GM18907 (cell line): ENCODE measurements around the gene CACTIN.
"Not testable (repeated sequence)": the region's sequence is repeated elsewhere in the genome, so short reads cannot be mapped to it uniquely, and the experiment has no call there.

ENCODE experiments used
- ATAC-seq: cut with Tn5 transposase; IDR thresholded peaks from one replicate; pipeline ENCODE4 v1.9.1; 2021; ENCODE audit warnings: mild to moderate bottlenecking, moderate library complexity; ENCODE audit not compliant: unreplicated experiment

The CACTIN gene

DNA sequence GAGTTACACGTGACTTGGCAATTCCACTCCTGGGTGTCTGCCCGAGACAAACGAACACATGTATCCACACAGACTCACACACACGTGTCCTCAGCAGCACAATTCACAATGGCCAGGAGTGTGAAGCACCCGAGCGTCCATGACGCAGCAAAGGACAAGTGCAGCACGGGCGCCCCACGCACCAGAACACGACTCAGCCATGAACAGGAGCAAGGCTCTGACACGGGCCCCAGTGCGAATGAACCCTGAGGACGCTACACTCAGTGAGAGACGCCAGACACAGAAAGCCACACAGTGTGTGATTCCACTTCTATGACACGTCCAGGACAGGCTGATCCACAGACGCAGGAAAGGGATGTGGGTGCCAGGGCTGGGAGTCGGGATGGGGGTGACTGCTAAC lies 37.2 kb upstream of the CACTIN start:
- ATAC-seq: no peak

DNA sequence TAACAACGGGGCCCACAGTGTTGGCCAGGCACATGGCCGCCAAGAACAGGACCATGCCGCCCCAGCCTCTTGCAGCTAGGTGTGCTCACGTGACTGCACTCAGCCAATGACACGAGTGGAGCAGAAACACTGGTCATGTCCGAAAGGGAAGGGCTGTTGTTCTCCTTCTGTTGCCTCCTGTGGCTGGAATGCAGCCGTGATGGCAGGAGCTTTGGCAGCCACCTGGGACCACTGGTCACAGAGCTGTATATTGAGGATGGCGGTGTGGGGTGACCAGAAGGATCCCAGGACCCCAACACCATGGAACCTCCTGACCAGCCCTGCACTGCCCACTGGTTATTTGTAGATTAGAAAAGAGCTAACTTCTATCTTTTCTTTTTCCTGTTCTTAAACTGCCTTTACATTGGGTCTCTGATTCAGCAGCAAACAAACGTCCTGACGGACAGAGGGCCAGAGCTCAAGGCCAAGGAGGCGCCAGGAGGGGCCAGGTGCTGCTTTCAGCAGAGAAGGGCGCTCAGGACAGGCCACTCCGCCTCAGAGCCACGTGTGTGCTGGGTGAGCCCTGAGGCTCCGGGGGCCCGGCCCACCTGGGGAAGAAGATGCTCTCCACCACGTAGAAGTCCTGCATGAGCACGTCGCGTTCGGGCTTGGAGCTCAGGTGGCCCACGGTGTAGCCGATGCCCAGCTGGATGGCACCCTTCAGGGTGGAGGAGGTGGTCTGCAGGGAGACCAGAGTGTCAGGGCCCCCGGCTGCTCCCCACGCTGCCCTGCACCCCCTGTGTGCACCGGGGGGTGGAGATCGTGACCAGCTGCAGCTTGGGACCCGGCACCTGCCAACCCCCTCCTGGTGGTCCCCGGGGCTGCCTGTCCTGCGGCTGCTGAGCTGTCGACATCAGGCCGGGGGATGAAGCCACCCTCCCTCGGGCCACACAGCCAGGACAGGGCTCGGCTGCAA lies 35.0 kb upstream of the CACTIN start:
- ATAC-seq: no peak

DNA sequence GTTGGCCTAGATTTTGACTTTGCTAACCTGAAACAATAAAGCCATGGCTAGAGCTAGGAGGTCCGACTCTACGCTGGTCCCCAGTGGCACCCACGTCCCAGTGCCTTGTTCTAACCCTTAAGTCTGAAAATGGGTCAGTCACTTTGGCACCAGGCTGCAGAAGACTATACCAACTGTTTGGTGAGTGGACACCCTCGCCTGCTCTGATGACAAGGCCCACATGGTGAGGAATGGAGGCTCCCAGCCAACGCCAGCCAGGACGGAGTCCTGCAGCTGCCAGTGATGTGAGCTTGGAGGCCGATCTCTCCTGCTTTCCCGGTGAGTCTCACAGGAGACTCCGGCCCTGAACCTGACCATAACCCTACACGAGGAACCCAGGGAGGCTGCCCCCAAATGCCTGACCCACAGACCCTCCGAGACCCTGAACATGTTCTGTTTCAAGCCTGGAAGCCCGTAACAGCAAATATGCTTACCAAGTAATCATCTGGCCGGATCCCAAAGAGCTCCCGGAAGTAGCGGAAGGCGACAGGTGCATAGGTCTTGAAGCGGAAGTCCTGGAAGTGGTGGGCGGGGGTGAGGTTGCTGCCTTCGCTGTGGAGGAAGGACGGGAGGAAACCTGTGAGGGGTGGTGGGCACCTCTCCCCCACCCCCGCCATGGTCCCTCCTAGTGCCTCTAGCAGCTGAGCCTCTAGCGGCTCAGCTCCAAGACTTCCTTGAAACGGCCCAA lies 34.1 kb upstream of the CACTIN start:
- ATAC-seq: no peak

DNA sequence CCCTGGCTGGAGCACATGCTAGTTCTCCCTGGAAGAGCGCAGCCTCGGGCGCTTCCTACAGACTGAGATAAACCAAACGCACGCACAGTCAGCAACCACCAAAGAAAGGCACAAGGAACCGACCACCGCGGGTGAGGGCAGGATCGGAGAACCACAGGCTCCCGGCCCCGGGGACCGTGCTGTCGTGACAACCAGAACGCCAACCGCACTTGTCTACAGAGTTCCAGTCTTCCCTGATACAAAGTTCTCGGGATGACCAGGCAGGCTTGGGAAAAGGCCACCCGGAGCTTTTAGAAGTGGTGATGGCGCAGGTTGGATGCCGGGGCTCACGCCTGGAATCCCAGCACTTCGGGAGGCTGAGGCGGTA lies 33.1 kb upstream of the CACTIN start:
- ATAC-seq: no peak

DNA sequence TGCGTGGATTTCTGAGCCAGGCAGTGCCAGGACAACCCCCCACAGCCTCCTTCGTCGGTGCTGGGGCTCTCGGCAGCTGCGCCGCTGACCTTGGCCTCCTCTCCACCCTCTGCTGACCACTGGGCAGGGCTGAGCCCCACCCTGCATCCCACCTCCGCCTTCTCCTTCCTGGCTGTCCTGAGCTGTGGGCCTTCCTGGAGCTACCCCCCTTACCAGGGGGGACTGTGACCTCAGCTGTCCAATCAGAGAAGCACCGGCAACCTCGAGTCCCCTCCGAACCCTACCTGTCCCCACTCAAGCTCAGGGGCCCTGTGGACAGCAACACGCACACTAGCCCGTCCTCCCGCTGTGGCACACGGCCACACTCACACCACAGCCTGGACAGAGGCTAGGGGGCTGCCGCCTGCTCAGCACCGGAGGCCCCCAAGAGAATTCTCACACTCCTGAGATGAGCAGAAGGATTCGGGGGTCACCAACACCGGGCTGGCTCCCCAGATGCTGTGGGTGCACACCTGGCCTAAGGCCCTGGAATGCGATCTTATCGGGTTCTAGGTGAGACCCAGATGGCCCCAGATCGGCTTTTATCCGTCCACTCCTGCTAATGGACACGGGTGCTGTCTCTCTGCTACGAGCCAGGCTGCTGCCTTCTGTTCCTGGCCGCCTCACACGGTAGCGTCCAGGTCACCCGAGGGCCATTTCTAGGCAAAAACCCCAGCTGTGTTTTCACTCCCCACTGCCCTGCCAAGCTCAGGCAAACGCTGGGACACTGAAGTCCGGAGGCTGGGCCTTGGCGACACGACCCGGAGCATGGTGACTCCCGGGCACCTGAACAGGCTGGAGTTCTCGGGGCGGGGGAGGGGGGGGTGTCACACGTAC lies 32.5 kb upstream of the CACTIN start:
- no peak for ATAC-seq

DNA sequence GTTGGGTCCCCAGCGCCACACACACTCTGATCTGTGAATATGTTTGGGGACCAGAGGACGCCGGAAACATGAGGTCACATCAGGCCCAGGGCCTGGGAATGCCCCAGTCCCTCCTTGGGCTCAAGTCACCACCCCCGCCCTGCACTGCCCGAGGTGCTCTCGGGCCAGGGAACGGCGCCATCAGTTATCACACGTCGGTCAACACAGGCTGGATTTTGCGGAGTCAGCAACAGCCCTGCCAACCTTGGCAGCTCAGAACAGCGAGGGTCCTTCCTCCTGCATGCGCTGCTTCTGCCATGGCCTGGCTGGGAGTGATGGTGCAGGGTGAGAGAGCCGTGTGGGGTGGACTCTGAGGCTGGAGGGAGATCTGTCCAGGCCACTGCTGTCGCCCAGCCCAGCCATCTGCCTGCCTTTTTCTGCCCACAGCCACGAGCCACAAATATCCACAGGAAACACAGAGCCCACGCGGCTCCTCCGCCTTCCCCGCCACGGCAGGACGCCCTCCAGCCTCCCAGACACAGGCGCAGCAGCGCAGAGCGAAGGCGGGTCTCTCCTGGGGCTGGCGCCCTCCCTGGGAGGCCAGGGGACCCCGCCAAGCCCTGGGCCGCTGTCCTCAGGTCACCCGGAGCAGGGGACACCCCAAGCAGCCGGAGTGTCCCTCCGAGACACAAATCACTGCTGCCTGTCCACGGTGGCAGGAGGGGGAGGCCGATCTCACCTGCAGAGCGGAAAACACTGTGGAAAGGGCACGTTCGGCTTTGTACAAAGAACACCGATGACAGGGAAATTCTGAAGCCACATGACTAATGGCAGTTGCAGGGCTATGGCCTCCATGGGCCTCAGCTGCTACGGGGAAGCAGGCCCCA lies 31.6 kb upstream of the CACTIN start:
- ATAC-seq: no peak

DNA sequence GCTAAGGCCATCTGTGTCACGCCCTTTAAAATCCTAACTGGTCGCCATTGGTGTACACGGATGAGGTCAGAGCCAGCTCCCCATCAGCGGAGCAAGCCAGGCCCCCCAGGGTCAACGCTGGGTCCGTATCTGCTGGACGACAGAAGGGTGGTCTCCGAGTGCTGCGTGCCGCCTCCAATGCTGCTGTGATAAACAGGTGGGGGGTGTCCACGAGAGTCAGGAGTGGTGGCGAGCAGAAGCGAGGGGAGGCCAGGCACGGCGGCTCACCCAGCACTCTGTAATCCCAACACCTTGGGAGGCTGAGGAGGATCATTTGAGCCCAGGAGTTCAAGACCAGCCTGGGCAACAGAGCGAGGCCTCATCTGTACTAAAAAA lies 30.8 kb upstream of the CACTIN start:
- no peak for ATAC-seq

DNA sequence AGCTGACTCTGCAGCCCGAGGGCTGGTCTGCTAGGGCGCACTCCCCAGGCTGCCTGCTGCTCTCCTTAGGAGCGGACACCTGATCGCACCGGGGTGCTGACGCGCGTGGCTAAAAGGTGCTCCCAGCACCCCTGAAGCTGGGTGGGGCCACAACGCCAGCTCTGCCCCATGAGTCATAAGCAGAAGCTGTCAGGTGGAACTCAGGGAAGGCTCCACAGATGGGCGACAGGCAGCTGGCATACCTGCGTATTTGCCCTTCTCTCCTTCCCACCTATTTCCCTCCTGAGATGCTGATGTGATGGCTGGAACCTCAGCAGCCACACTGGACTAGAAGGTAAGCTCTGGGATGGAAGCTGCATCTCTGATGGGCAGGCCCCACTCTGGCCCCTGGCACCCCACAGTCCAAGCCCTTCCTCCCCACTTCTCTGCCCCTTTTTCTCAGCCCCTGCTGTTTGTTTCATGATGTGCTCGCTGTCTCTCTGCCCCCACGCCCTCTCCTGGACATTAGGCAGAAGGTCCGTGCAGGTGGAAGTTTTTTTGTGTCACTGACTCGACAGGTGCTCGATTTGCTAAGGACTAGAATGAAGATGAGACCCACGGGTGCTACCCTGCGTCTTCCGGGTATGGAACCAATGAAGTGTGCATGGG lies 30.3 kb upstream of the CACTIN start:
- no peak for ATAC-seq

DNA sequence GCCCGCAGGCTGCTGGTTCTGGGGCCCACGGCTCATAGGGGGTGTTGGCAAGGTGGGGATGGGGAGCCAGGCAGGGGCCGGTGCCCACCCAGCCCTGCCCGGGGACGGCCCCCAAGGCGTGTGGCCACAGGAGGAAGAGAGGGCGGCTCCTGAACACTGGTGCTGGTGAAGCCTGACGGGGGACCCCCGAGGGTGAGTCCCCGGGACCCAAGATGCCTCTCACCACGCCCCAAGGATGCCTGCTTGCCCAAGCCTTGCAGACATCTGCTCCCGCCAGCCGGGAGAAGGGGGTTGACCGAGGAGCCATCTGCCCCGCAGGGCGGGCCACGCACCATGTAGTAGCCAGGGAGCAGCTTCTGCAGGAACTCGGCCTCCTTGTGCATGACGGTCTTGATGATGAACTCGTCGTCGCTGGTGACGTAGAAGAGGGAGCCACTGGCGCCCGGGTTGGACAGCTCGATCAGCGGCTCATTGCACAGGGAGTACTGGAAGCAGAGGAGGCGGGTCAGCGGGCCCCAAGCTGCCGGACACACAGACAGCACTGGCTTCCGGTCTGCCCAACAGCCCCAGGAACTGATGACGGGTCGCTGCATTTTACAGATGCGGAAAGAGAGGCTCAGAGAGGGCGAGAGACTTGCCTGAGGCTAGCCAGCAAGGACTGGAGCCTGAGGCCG lies 29.6 kb upstream of the CACTIN start:
- no peak for ATAC-seq

DNA sequence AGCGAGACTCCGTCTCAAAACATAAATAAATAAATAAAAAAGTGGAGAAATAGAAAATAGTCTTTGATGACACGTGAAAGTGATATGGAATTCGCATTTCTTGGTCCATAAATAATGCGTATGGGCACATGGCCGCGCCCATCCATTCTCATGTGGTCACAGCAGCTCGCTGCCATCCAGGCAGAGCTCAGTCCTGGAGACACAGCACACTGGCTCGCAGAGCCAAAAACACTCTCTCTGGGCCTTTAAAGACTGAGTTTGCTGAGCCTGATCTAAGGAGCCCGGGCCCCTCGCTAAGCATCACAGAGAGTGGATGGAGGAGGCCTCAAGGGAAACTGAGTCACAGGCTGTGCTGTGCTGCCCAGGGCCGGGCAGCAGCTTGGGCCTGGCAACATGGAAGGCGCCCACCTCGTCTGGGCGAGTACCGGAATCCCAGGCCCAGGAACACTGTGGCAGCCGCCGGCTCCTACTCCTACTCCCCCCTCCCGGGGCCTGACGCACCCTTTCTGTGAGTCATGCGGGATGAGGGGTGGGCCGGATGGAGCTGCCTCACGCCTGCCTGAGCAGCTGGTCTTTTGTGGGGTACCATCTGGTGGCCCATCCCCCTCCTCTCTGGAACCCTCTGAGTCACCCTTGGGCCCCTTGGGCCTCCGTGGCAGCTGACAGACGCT lies 28.9 kb upstream of the CACTIN start:
- no peak for ATAC-seq

DNA sequence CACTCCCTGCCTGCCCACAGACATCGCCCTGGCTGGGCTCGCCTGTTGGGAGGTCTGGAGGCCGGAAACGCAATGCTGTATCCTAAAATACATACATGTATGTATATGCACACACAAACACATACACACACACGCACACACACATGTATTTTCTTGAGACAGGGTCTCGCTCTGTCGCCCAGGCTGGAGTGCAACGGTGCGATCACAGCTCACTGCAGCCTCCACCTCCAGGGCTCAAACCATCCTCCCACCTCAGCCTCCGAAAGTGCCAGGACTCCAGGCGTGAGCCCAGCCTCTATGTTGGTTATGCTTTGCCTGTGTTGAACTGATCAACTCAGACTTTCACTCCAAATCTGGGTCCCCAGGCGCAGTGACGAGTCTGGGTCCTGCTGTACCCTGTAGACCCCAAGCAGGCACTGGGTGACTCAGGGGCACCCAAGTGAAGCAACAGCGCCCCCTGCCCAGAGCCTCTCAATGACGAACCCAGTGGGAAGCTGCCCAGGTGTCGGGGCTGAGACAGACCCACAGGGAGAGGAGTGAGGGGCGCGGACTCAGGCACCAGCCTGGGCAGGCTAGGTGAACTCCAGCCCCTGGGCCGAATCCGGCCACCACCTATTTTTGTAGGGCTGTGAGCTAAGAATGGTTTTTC lies 27.4 kb upstream of the CACTIN start:
- ATAC-seq: no peak

DNA sequence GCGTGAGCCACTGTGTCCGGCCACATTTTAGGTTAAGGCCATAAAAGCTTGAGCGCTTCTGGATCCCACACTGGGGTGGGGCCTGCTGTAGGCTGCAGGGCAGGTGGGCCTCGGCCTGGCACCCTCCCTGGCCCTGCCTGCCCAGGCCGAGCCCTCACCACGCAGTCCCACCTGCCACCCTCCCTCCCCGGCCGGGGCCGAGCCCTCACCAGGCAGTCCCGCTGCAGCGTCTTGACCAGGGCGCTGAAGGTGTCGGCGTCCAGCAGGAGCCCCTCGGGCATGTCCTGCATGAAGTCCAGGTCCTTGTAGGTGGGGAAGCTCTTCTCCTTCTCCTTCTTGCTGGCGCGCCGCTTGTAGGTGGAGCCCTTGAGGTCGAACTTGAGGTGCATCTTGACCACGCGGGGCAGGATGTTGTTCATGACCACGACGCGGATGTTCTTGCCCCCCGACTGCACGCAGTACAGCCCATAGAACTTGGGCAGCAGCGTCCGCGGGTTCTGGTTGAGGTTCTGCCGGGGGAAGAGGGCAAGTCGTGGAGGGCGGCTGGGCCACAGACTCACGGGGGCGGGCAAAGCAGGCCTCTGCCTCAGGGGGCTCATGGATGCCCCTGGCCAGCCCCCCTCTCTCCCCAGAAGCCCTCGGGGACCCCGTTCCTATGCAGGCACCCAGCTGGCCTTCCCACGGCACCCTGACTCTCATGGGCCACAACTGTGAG lies 26.6 kb upstream of the CACTIN start:
- no peak for ATAC-seq

DNA sequence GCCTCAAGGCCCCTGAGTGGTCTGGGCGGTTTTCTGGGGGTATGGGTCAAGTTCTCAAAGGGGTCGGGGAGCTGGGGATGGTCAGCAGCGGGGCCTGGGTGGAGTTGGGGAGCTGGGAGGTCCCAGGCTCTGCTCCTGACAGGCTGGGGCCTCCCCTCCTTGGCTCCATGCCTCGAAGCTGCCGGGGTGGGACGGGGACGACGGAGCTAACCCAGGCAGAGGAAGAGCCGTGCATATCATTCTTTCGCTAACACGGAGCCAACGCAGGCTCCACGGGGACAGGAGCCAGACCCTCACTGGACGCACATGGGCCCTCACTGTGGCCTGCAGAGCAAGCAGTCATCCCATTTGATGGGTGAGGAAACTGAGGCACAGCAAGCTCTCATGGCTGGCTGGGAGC lies 25.8 kb upstream of the CACTIN start:
- no peak for ATAC-seq

DNA sequence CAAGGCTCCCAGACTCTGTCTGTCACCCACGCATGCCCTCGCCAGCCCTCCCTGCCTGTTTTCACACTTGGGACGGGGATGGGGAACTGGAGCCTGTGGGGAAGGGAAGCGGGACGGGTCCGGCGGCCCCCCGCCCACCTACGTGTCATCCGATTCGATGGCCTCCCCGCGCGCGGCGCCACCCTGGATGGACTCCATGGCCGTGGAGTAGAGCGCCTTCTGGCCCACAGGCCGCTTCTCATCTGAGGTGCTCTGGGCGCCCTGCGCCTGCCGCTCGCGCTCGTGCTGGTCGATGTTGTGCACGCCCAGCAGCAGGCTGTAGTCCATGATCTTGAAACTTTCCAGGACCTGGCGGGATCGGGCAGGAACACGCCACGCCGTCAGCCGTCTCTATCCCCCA lies 25.1 kb upstream of the CACTIN start:
- ATAC-seq: no peak

DNA sequence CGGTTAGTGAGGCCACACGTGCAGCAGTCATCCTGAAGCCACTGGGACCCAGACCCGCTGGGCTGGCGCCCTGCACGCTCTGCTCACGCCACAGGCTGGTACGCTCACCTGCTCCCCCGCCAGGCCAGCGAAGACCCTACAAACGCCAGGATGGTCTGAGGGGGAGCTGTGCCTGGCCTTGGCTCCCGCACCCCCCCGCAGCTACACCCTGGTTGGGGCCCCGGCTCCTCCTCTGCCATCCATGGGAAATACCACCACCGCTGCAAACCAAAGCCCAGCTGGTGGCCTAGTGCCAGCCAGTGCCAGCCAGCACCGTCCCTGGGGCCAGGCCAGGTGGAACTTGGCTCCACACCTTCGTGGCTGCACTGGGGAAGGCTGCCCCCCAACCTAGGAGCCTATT lies 23.3 kb upstream of the CACTIN start:
- no peak for ATAC-seq

DNA sequence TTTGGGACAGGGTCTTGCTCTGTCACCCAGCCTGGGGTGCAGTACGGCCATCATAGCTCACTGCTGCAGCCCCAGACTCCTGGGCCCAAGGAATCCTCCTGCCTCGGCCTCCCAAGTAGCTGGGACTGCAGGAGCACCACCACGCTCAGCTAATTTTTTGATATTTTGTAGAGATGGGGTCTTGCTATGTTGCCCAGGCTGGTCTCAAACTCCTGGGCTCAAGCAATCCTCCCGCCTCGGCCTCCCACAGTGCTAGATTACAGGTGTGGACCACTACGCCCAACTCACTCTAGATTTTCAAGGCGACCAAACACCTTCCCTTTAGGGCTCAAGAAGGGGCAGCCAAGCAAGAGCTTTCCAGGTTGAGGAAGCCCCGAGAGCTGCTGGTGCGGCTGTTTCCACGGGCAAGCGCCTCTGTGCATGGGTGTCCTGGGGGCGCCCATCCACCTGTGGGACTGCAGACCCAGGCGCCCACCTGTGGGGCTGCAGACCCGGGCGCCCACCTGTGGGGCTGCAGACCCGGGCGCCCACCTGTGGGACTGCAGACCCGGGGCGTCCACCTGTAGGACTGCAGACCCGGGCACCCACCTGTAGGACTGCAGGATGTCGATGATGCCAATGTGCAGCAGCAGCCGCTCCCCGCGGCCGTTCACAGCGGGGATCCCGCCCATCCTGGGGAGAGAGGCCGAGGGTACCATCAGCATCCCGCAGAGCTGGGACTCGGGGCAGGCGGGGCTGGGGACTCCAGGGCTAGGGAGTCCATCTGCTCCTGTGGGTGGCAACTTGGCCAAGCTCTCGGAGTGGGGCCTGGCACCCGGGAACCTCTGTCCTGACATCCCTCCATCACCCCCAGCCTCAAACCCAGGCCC lies 21.7 kb upstream of the CACTIN start:
- ATAC-seq: no peak

DNA sequence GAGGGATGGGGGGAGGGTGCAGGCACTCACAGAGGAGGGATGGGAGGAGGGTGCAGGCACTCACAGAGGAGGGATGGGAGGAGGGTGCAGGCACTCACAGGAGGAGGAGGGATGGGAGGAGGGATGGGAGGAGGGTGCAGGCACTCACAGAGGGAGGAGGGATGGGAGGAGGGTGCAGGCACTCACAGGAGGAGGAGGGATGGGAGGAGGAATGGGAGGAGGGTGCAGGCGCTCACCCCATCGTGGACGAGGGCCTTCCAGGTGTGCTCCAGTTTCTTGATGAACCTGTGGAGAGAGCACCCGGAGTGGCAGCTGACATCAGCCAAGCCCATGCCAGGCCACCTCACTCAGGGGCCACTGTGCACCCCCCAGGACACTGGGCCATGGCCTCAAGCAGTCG lies 20.5 kb upstream of the CACTIN start:
- not testable (repeated sequence) for ATAC-seq
